Bronchial epithelial cell (primary cell): ENCODE measurements around the gene TH. TPM values are rescaled to one million over a fixed set of nuclear protein-coding genes. Genes with fewer than 3 reads are reported as not detected.

Source experiments
- DNase-seq: peaks from one replicate; pipeline ENCODE4 v3.0.0-alpha.2; 2010; ENCODE audit warnings: low read depth
- FAIRE-seq: peaks from 2 replicates; lab custom pipeline; 2011; peaks lifted over from hg19 to GRCh38; lab: Jason Lieb, UNC
- H3K27me3 ChIP-seq: 2 replicates; pipeline ENCODE4 v1.5.1; 2011; ENCODE audit warnings: low read length; ENCODE audit not compliant: control insufficient read depth, insufficient read depth
- H3K36me3 ChIP-seq: 2 replicates; pipeline ENCODE4 v1.5.1; 2011; ENCODE audit warnings: low read length; ENCODE audit not compliant: control insufficient read depth, insufficient read depth
- H3K4me3 ChIP-seq: 2 replicates; pipeline ENCODE4 v1.5.1; 2011; ENCODE audit warnings: mild to moderate bottlenecking, low read depth, low read length, control low read depth
- total RNA-seq: library from RNA; depleted of rRNA; stranded (reverse); fragments of >200 nt; gene quantifications from 2 replicates; pipeline ENCODE4 v1.2.1, GENCODE V29; 2014
- TF ChIP-seq, protein P1 (sequence below): IDR thresholded peaks from 2 replicates; pipeline ENCODE4 v1.5.1; 2011; ENCODE audit warnings: mild to moderate bottlenecking, moderate library complexity, low read length, control low read depth, inconsistent platforms; ENCODE audit not compliant: insufficient read depth, severe bottlenecking

Gene TH
- total RNA-seq, 1 donor from 2014 or later, result under 0.01 TPM

DNA sequence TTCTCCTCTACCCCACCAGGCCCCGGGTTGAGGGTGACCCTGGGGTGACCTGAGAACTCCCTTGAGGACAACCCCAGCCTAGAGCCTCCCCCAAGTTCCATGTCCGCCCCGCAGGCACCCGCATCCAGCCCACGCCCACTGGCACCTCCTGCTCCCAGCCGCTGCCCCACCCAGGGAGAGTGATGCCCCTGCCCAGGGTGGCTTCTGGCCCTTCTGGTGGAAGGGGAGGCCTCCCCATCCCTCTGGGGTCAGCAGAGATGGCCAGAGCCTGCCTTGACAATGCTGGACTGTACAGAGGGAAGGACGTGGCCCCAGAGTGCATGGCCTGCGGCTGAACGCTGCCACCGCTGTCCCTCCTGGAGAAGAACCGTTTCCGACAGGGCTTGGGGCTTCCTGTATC, 1.1 kb upstream of the TH start:
- H3K36me3 ChIP-seq, result no peaks in the 10 kb centered on the region
- TF ChIP-seq, protein P1, sequence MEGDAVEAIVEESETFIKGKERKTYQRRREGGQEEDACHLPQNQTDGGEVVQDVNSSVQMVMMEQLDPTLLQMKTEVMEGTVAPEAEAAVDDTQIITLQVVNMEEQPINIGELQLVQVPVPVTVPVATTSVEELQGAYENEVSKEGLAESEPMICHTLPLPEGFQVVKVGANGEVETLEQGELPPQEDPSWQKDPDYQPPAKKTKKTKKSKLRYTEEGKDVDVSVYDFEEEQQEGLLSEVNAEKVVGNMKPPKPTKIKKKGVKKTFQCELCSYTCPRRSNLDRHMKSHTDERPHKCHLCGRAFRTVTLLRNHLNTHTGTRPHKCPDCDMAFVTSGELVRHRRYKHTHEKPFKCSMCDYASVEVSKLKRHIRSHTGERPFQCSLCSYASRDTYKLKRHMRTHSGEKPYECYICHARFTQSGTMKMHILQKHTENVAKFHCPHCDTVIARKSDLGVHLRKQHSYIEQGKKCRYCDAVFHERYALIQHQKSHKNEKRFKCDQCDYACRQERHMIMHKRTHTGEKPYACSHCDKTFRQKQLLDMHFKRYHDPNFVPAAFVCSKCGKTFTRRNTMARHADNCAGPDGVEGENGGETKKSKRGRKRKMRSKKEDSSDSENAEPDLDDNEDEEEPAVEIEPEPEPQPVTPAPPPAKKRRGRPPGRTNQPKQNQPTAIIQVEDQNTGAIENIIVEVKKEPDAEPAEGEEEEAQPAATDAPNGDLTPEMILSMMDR, result no peak
- no peak for FAIRE-seq
- no peak overlapping the region for H3K4me3 ChIP-seq
- H3K27me3 ChIP-seq, result no peaks in the 10 kb centered on the region
- DNase-seq, result no peak

DNA sequence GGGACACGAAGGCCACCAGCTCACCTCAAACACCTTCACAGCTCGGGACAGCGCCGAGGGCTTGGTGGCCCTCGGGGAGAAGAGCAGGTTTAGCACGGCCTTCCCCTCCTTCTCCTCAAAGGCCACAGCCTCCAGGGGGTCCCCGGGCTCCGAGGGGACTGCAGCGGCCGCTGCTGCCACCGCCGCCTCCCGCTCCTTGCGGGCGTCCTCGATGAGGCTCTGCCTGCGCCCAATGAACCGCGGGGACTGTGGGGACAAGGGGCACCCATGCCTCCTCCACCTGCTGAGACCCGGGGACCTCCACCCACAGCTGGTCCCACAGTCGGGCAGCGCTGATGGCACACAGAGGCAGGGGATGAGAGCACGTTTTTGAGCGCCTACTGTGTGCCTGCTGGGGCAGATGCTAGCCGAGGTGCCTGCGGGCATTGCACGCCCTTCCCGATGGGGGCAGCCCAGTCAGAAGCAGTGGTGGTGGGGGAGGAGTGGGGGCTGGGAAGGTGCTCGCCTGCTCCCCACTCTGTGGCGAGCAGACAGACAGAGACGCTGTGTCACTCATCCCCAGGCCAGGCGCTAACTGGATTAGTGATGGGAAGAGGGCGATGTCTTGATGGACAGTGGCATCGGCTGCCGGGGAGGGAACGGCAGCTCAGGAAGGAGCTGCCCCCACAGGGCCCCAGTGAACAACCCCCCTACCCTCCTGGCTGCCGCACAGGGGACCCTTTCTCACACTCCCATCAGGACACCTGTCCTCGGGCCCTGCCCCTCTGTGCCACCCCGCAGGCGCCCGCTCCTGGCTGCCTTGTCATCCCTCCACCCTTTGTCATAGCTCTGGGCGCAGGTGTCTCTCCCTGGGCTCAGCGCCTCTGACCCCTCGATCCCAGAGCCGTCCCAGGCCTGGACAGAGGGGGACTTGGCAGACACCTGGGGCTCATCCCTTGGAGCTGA, 1.7 kb downstream of the TH start:
- TF ChIP-seq, protein P1, result no peak
- FAIRE-seq, result no peak
- H3K27me3 ChIP-seq, result no peaks in the 10 kb centered on the region

DNA sequence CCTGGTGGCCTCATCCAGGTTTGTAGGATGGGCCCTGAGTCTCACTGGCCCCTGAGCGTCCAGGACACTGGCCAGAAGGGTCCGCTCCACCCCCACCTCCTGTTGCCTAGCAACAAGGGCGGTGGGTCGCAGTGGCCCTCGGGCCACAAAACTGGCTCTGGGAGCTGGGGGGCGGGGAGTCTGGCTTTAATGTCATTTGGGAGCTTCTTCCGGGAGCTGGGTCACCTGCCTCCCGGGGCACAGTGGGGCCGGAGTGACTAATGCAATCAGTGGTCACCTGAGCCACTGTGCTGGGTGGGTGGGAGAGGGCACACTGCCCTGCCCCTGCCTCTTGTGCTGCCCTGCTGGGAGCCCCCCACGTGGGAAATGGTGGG, 2.6 kb downstream of the TH start:
- no peak overlapping the region for H3K4me3 ChIP-seq
- H3K36me3 ChIP-seq, result no peaks in the 10 kb centered on the region
- DNase-seq (no peak), FAIRE-seq (no peak)
- H3K27me3 ChIP-seq, result no peaks in the 10 kb centered on the region
- TF ChIP-seq, protein P1, result no peak

More for the DNA sequence above, 1.7 kb downstream of the TH start:
- Histone ChIP-seq H3K4me3 (no peak overlapping the region), H3K36me3 (no peaks in the 10 kb centered on the region)
- no peak for DNase-seq

DNA sequence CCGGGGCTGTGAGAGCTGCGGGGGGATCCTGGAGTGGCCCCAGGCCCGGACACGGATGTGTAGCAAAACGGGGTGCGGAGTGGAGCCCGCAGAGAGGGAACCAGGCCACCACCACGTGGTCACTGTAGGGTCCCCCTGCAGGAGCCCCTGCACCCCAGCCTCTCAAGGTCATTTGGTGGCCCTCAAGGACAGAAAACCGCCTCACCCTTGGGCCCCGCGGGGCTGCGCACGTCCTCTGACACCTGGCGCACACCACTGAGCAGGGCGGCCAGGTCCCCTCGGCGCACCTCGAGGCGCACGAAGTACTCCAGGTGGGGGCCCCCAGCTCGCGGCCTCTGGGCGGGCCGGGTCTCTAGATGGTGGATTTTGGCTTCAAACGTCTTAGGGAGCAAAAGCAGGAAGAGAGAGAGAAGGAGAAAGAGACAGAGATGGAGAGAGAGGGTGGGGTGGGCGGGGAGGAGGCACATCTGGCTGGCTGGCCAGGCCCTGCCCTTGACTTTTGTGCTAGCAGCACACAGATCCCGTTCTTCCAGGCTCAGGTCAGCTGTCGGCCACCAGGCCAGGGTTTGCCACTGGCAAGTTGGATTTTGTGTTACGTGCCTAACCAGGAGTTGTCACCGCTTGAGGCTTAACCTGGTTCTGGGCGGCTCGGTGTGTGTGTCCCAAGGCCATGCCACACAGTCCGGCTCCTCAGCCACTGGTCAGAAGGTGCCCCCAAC, 3.2 kb downstream of the TH start:
- DNase-seq (no peak), FAIRE-seq (no peak)
- no peaks in the 10 kb centered on the region for H3K36me3 ChIP-seq
- H3K4me3 ChIP-seq, result no peak overlapping the region
- TF ChIP-seq, protein P1, result no peak
- no peaks in the 10 kb centered on the region for H3K27me3 ChIP-seq

DNA sequence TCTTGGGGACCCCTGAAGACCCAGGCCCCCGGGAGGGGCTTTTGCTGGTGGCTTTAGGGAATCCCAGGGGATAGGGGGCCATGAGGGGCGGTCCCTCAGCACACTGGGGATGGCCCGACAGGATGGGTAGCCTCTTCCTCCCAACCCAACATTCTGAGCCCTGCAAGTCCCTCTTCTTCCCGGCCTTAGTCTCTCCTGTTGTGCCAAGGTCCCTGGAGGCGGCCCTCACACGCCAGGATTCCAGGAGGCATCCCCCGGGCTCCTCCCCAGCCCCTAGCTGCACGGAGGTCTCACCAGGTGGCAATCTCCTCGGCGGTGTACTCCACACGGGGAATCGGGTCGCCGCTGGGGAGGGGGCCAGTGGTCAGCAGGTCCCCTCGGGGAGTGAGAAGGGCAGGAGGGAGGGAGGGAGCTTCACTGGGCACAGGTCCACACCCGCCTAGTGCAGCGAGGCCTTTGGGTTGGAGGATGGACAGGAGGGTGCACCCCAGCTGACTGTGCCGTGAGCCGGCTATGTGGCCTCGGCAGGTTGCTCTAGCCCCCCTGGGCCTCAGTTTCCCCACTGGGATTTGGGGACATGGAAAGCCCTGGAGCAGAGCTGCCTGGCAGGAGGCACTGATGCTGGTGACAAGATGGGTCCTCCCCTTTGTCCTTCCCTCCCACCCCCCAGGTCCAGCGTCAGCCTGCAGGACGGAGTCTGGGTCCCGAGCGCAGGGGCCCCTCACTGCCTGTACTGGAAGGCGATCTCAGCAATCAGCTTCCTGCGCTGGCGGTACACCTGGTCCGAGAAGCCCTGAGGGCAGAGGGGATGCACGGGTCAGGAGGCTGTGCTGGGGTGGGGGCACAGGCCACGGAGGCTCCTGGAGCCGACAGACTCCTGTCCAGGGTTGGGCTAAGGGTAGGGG, 4.2 kb downstream of the TH start:
- no peaks in the 10 kb centered on the region for H3K27me3 ChIP-seq
- FAIRE-seq, result no peak
- TF ChIP-seq, protein P1, result no peak

More for the DNA sequence above, 4.2 kb downstream of the TH start:
- H3K36me3 ChIP-seq, result no peaks in the 10 kb centered on the region
- DNase-seq, result no peak
- H3K4me3 ChIP-seq, result no peak overlapping the region
